D721Med (cell line): ENCODE results near the gene RPRD1B.
"Not testable (repeated sequence)": the region's sequence is repeated elsewhere in the genome, so short reads cannot be mapped to it uniquely, and the experiment has no call there.

Source experiments
- DNase-seq: peaks from one replicate; pipeline ENCODE4 v3.0.0; 2011; ENCODE audit warnings: low spot score; ENCODE audit not compliant: insufficient read length
- FAIRE-seq: peaks from 2 replicates; lab custom pipeline; 2011; peaks lifted over from hg19 to GRCh38; lab: Jason Lieb, UNC
- CTCF ChIP-seq: IDR thresholded peaks from 2 replicates; pipeline ENCODE4 v1.5.1; 2012; ENCODE audit warnings: mild to moderate bottlenecking, control low read depth; ENCODE audit not compliant: insufficient read depth; ENCODE audit errors: missing control alignments

The RPRD1B gene

GRCh38 chr20:38092260-38092857 lies 58.8 kb downstream of the RPRD1B start:
- DNase-seq (no peak), FAIRE-seq (no peak)
- TF ChIP-seq CTCF: no peak

- FAIRE-seq (no peak), DNase-seq (no peak)
- no peak for TF ChIP-seq CTCF
These were observed 59.4 kb downstream of the RPRD1B start for GRCh38 chr20:38092915-38093314.

GRCh38 chr20:38093641-38094077 lies 60.1 kb downstream of the RPRD1B start:
- no peak for TF ChIP-seq CTCF
- DNase-seq (no peak), FAIRE-seq (no peak)

- DNase-seq (no peak), FAIRE-seq (no peak)
- no peak for TF ChIP-seq CTCF
These were observed 60.9 kb downstream of the RPRD1B start for GRCh38 chr20:38094373-38094891.

- TF ChIP-seq CTCF: no peak
- FAIRE-seq (no peak), DNase-seq (no peak)
These were observed 61.6 kb downstream of the RPRD1B start for GRCh38 chr20:38095017-38095686.

- DNase-seq (no peak), FAIRE-seq (no peak)
These were observed 65.4 kb downstream of the RPRD1B start for GRCh38 chr20:38098952-38099351.

GRCh38 chr20:38102206-38102605 lies 68.7 kb downstream of the RPRD1B start:
- not testable (repeated sequence) for FAIRE-seq, DNase-seq

More at GRCh38 chr20:38098952-38099351, 65.4 kb downstream of the RPRD1B start:
- TF ChIP-seq CTCF: no peak
